ENCODE measurements around the gene CLASP1. TPM values are rescaled to one million over a fixed set of nuclear protein-coding genes. Genes with fewer than 3 reads are reported as not detected.

Gene CLASP1
- total RNA-seq, 1 experiment from 2014 or later, result 81.9 TPM

DNA sequence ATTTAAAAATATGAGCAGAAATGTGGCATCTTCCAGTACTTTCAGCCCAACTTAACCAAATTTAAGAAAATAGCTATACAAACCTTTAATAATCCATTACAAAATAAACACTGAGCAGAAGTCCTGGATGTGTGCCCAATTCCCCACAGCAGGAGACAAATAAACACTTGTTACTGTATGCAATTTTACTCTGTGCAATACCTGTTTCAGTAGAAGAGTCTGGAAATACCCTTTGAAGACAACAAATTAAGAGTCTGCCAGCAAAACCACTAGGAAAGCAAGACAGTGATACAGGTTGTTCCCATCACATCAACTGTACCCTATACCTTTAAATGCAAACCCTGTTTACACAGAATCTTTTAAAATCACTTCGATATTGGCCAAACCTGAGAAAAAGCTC is 160.0 kb downstream of the CLASP1 start:
- no peak overlapping the region for H3K27ac Mint-ChIP-seq (ENCODE audit: low read depth, unreplicated experiment)
- no TSS peak for BruUV-seq (replicated peaks)

DNA sequence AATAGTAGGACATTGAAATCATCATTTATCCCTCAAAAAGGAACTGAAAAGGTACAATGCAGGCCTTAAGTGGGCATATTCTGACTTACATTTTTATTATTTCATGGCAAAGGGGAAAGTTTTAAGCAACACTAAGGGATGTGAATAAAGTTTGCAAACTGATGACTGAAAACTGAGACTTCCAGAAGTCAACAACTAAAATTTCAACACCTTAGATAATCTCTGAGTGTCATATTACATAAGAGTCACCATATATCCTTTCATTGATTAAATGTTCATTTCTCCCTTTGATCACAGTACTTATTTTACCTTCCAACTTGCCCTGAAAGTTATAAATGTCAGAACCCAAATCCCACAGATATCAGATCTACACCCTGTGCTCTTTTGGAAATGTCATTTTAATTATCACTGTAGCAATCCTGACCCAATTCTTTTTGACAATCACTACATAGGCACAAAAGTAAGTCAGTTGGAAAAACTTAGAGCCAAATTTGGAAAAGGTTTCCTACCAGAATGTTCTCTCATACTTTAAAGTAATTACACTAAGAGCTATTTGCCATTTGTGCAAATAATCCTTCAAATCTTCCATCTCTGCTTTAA is 163.0 kb downstream of the CLASP1 start:
- H3K4me1 Mint-ChIP-seq (ENCODE audit: insufficient read depth, unreplicated experiment), result peaks cover 18% of the 10 kb centered on the region
- H3K4me3 Mint-ChIP-seq (ENCODE audit: unreplicated experiment), result no peak overlapping the region
- BruUV-seq (replicated peaks), result no TSS peak
- TF ChIP-seq, protein P1, sequence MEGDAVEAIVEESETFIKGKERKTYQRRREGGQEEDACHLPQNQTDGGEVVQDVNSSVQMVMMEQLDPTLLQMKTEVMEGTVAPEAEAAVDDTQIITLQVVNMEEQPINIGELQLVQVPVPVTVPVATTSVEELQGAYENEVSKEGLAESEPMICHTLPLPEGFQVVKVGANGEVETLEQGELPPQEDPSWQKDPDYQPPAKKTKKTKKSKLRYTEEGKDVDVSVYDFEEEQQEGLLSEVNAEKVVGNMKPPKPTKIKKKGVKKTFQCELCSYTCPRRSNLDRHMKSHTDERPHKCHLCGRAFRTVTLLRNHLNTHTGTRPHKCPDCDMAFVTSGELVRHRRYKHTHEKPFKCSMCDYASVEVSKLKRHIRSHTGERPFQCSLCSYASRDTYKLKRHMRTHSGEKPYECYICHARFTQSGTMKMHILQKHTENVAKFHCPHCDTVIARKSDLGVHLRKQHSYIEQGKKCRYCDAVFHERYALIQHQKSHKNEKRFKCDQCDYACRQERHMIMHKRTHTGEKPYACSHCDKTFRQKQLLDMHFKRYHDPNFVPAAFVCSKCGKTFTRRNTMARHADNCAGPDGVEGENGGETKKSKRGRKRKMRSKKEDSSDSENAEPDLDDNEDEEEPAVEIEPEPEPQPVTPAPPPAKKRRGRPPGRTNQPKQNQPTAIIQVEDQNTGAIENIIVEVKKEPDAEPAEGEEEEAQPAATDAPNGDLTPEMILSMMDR (IDR thresholded peaks at IDR 0.05; ENCODE audit: unreplicated experiment), result no peak
- peaks cover 4% of the 10 kb centered on the region for H3K36me3 Mint-ChIP-seq (ENCODE audit: insufficient read depth, unreplicated experiment)
- DNase-seq (ENCODE audit: unreplicated experiment), result peak; percentile 20
- H3K27ac Mint-ChIP-seq (ENCODE audit: low read depth, unreplicated experiment), result no peak overlapping the region
- no peaks in the 10 kb centered on the region for H3K9me3 Mint-ChIP-seq (ENCODE audit: unreplicated experiment)
- intact Hi-C loops (cut with micrococcal nuclease), result no loop called here
- H3K27me3 Mint-ChIP-seq (ENCODE audit: insufficient read depth, unreplicated experiment), result no peaks in the 10 kb centered on the region
- CTCF ChIA-PET, result interaction anchor here (1.2 to 1.3 kb wide), 3 partner anchors 10 to 15 kb away, joined by 4 read pairs; no protein-coding TSS in a partner anchor
- POLR2A ChIA-PET, result interaction anchor here (1.3 to 9.4 kb wide), 5 partner anchors 10 to 162 kb away, joined by 3 to 109 read pairs (median 10); partner anchors contain the start of gene RNU4ATAC

More for the DNA sequence above, 160.0 kb downstream of the CLASP1 start:
- Mint-ChIP-seq H3K4me1 (ENCODE audit: insufficient read depth, unreplicated experiment) (peaks cover 27% of the 10 kb centered on the region), H3K4me3 (ENCODE audit: unreplicated experiment) (no peak overlapping the region), H3K9me3 (ENCODE audit: unreplicated experiment) (no peaks in the 10 kb centered on the region), H3K36me3 (ENCODE audit: insufficient read depth, unreplicated experiment) (peaks cover 18% of the 10 kb centered on the region), H3K27me3 (ENCODE audit: insufficient read depth, unreplicated experiment) (no peaks in the 10 kb centered on the region)
- TF ChIP-seq, protein P1 (IDR thresholded peaks at IDR 0.05; ENCODE audit: unreplicated experiment), result no peak
- ChIA-PET CTCF (interaction anchor here (0.9 to 1.6 kb wide), 3 partner anchors 13 to 100 kb away, joined by 4 to 6 read pairs (median 4); no protein-coding TSS in a partner anchor), POLR2A (interaction anchor here (1.0 to 9.4 kb wide), 13 partner anchors 8 to 161 kb away, joined by 3 to 109 read pairs (median 9); partner anchors contain the start of genes CLASP1 and RNU4ATAC)
- DNase-seq (ENCODE audit: unreplicated experiment), result peak; percentile 92
- intact Hi-C loops (cut with micrococcal nuclease), result no loop called here

DNA sequence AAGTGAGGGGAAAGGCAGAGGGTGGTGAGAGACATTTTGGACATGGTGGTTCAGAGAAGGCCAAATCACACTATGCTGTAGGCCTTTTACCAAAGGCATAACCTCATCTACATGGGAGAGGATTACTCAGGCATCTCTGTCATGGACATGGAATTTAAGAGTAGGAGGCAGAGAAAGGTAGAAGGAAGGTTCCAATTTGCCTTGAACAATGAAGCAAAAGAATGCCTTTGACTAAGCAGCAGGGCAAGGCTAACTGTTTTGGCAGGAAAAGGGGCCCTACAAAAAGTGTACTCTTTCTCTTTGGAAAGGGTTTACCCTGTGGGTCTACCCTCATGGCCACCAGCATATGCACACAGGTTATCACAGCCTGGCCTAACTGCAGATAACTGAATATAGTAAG is 164.2 kb downstream of the CLASP1 start:
- intact Hi-C loops (cut with micrococcal nuclease), result no loop called here
- no peaks in the 10 kb centered on the region for H3K27me3 Mint-ChIP-seq (ENCODE audit: insufficient read depth, unreplicated experiment)

DNA sequence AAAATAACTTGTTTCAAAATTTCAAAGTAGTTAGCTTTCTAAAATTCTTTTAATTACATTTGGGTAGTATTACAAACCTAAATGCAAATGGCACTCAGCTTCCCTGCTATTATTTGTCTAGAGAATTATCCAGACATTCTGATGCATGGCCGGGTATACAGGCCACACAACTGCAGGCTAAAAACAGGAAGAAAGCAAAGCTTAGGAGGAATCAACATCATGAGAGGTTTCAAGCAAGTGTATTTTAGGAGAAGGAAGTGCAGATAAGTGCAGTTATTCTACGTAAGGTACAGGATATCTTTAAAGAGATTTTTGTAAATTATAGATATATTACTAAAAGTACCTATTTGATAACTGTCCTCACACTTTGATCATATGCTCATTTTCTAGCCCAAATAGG is 165.4 kb downstream of the CLASP1 start:
- POLR2A ChIA-PET, result interaction anchor here (0.6 to 9.4 kb wide), 5 partner anchors 8 to 46 kb away, joined by 3 to 109 read pairs (median 3); partner anchors contain the start of gene RNU4ATAC
- Mint-ChIP-seq H3K9me3 (ENCODE audit: unreplicated experiment) (no peaks in the 10 kb centered on the region), H3K27ac (ENCODE audit: low read depth, unreplicated experiment) (no peak overlapping the region), H3K36me3 (ENCODE audit: insufficient read depth, unreplicated experiment) (peaks cover 4% of the 10 kb centered on the region), H3K27me3 (ENCODE audit: insufficient read depth, unreplicated experiment) (no peaks in the 10 kb centered on the region), H3K4me3 (ENCODE audit: unreplicated experiment) (no peak overlapping the region), H3K4me1 (ENCODE audit: insufficient read depth, unreplicated experiment) (peaks cover 28% of the 10 kb centered on the region)
- intact Hi-C loops (cut with micrococcal nuclease), result no loop called here
- DNase-seq (ENCODE audit: unreplicated experiment), result no peak
- CTCF ChIA-PET, result no interaction called here
- TF ChIP-seq, protein P1 (IDR thresholded peaks at IDR 0.05; ENCODE audit: unreplicated experiment), result no peak
- no TSS peak for BruUV-seq (replicated peaks)

More for the DNA sequence above, 164.2 kb downstream of the CLASP1 start:
- H3K27ac Mint-ChIP-seq (ENCODE audit: low read depth, unreplicated experiment), result no peak overlapping the region
- peaks cover 19% of the 10 kb centered on the region for H3K4me1 Mint-ChIP-seq (ENCODE audit: insufficient read depth, unreplicated experiment)
- POLR2A ChIA-PET, result interaction anchor here (0.5 to 9.4 kb wide), 6 partner anchors 9 to 163 kb away, joined by 3 to 109 read pairs (median 7); partner anchors contain the start of gene RNU4ATAC
- H3K4me3 Mint-ChIP-seq (ENCODE audit: unreplicated experiment), result no peak overlapping the region
- no peaks in the 10 kb centered on the region for H3K9me3 Mint-ChIP-seq (ENCODE audit: unreplicated experiment)
- peak; percentile 47 for DNase-seq (ENCODE audit: unreplicated experiment)
- H3K36me3 Mint-ChIP-seq (ENCODE audit: insufficient read depth, unreplicated experiment), result peaks cover 4% of the 10 kb centered on the region
- no TSS peak for BruUV-seq (replicated peaks)
- TF ChIP-seq, protein P1 (IDR thresholded peaks at IDR 0.05; ENCODE audit: unreplicated experiment), result no peak
- CTCF ChIA-PET, result interaction anchor here (1.2 to 1.3 kb wide), 3 partner anchors 10 to 16 kb away, joined by 4 read pairs; no protein-coding TSS in a partner anchor

All from MCF 10A (cell line).